Measurements from ENCODE around the gene PNLIPRP2.

GRCh38 chr10:116686632-116687031 is 65.9 kb downstream of the PNLIPRP2 start:
- TF ChIP-seq CTCF (IDR thresholded peaks at IDR 0.05) (no peak), POLR2A (IDR thresholded peaks at IDR 0.05; ENCODE audit: low read depth) (no peak), POLR2AphosphoS5 (IDR thresholded peaks at IDR 0.05) (no peak), EP300 (IDR thresholded peaks at IDR 0.05) (no peak)

All from esophagus muscularis mucosa (tissue), 4 donors.